ENCODE measurements around the gene DKK2. TPM values are rescaled to one million over a fixed set of nuclear protein-coding genes. Genes with fewer than 3 reads are reported as not detected.

DKK2 gene
- total and polyA plus RNA-seq, 2 donors (not counting 3 experiments of a cell fraction or from before 2014, with no cell fraction given), result 0.14 to 0.24 TPM

GRCh38 chr4:107036584-107037198 lies 578 bp upstream of the DKK2 start:
- Histone ChIP-seq H3K36me3 (ENCODE audit: control insufficient read depth in 2 of 2, extremely low read depth in 1 of 2, insufficient read depth in 2 of 2, low read length in 2 of 2) (no peaks in the 10 kb centered on the region), H3K27me3 (ENCODE audit: control insufficient read depth in 2 of 2, insufficient read depth in 2 of 2, low read length in 2 of 2) (peaks cover 17 to 19% of the 10 kb centered on the region in 2 experiments), H3K9me1 (replicated peaks; ENCODE audit: control insufficient read depth, extremely low read depth, insufficient read depth, low read length) (no peaks in the 10 kb centered on the region), H3K79me2 (ENCODE audit: control insufficient read depth, insufficient read depth, low read length) (no peaks in the 10 kb centered on the region), H3K9me3 (replicated peaks; ENCODE audit: control insufficient read depth, insufficient read depth, low read length) (no peaks in the 10 kb centered on the region), H3K4me1 (ENCODE audit: control insufficient read depth, extremely low read depth, insufficient read depth, low read length) (peaks cover 34% of the 10 kb centered on the region), H3K9ac (replicated peaks; ENCODE audit: extremely low read depth, insufficient read depth, low read length) (no peak overlapping the region), H2AFZ (ENCODE audit: low read depth, low read length) (peak overlapping the region; percentile 90), H4K20me1 (replicated peaks; ENCODE audit: control insufficient read depth, extremely low read depth, insufficient read depth, low read length) (no peaks in the 10 kb centered on the region), H3K27ac (ENCODE audit: insufficient read depth, low read depth, low read length) (no peak overlapping the region), H3K4me3 (replicated peaks in 1 of 3; ENCODE audit: insufficient read depth in 1 of 3, low read depth in 1 of 3, low read length in 3 of 3) (peak overlapping the region; percentile 29 to 84 (median 62)), H3K4me2 (ENCODE audit: insufficient read depth, low read length) (peak overlapping the region; percentile 100)
- TF ChIP-seq MAX (IDR thresholded peaks at IDR 0.05; ENCODE audit: insufficient read depth, insufficient read length), result no peak
- TF ChIP-seq EZH2 (IDR thresholded peaks at IDR 0.05; ENCODE audit: borderline replicate concordance, low read depth, low read length, severe bottlenecking), result no peak
- TF ChIP-seq FOS (IDR thresholded peaks at IDR 0.05; ENCODE audit: borderline replicate concordance, insufficient read depth, low read length), result no peak
- no peak for TF ChIP-seq POLR2AphosphoS5 (IDR thresholded peaks at IDR 0.05; ENCODE audit: insufficient read depth, low read depth, low read length)
- no peak for TF ChIP-seq GATA2 (IDR thresholded peaks at IDR 0.05; ENCODE audit: insufficient read depth, insufficient read length, low read depth, low read length)
- no peak for TF ChIP-seq MYC (IDR thresholded peaks at IDR 0.05; ENCODE audit: low read depth, low read length)
- no peak for TF ChIP-seq CTCF (IDR thresholded peaks at IDR 0.05; ENCODE audit: extremely low read depth in 1 of 2, insufficient read depth in 1 of 2, low read depth in 1 of 2, low read length in 2 of 2)
- no peak for TF ChIP-seq JUN (IDR thresholded peaks at IDR 0.05; ENCODE audit: borderline replicate concordance, insufficient read depth, insufficient read length, low read depth)
- no peak for TF ChIP-seq POLR2A (IDR thresholded peaks at IDR 0.05; ENCODE audit: low read depth, low read length)
- CTCF ChIA-PET, result interaction anchor here (1.1 to 15.3 kb wide), 13 partner anchors 15 to 770 kb away, joined by 3 to 202 read pairs (median 6); no protein-coding TSS in a partner anchor
- POLR2A ChIA-PET, result no interaction called here
- BruUV-seq (replicated peaks), result no TSS peak
- intact Hi-C loops (cut with micrococcal nuclease), result loop anchor here (5.0 to 10.0 kb wide), 3 partner anchors 481 to 772 kb away; no protein-coding TSS in a partner anchor
- FAIRE-seq (no peak), DNase-seq (ENCODE audit: low read depth, low spot score) (peak; percentile 6)
- dilution Hi-C loops (cut with MboI; ENCODE audit: extremely low pct_ligation_motif_present, low sequenced_read_pairs), result no loop called here
